Erythroblast (primary cell): Measurements from ENCODE around the gene IQCK.
A peak's percentile ranks its signal among the peaks of the same experiment; 100 is the strongest.

Source experiments
- DNase-seq, 2 experiments: peaks; one replicate each; lab custom pipeline; 2025; lab: John Stamatoyannopoulos, UW
- GATA1 ChIP-seq: IDR thresholded peaks from 2 replicates; pipeline ENCODE4 v1.6.1; 2011; ENCODE audit warnings: low read depth, mild to moderate bottlenecking, control low read depth, low read length, moderate library complexity
- POLR2A ChIP-seq: IDR thresholded peaks from 2 replicates; pipeline ENCODE4 v1.6.1; 2011; ENCODE audit warnings: mild to moderate bottlenecking, low read length

IQCK gene

DNA sequence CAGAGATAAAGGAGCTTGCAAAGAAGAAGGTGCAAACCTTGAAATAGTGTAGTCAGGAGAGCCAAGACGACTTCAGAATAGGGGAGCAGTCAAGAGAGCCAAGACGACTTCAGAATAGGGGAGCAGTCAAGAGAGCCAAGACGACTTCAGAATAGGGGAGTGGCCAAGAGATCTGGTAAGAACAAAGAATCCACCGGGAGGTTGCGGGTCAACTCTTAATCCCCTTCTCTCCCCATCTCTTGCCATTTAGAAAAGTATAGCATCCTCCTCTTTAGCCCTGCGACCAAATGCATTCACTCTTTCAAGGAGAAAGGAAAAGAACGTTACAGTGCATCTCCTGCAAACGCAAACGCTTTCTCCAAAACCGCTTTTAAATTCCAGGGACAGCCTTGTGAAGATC is 757 bp upstream of the IQCK start:
- DNase-seq = peak; percentile 29 to 34
- TF ChIP-seq GATA1 = no peak
- TF ChIP-seq POLR2A = no peak

DNA sequence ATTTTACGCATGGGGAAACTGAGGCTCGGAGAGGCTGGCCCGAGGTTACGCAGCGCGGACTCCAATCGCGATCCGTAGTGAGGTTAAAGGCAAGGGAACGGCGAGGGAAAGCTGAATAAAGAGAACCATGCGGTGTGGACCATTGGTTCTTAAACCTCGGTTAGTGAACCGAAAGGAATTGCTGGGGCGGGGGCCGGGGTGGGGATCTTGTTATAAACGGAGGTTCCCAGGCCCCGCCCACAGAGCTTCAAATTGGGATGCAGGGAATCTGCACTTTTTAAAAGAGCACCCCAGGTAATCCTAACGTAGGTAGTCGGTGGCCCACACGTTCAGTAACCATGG is 524 bp downstream of the IQCK start:
- peak in 1 of 2 experiments; percentile 34 for DNase-seq
- no peak for TF ChIP-seq GATA1
- no peak for TF ChIP-seq POLR2A

DNA sequence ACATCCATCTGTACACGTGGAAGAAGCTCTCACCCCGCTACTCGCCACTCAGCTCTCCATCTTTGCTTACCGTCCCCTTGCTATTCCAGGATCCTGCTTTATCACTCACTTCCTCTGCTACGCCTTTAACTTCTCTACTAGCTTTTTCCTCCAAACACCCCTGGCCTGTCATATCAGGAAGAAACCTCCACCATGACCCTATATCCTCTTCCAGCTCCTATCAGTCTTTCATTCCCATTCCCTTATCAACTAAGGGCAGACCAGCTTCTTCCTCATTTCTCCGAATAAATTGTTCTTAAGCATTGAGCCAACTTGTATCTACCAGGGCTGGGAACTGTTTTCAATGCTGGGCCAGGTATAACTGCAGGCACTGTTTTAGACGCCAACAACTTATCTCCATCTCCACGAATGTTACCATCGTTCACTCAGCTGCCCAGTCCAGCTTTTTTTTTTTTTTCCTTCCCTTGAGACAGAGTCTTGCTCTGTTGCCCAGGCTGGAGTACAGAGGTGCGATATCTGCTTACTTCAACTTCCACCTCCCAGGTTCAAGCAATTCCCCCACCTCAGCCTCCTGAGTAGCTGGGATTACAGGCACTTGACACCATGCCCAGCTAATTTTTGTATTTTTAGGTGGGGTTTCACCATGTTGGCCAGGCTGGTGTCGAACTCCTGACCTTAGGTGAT is 4.3 kb downstream of the IQCK start:
- peak in 1 of 2 experiments; percentile 11 for DNase-seq
- TF ChIP-seq GATA1 (no peak), POLR2A (no peak)

DNA sequence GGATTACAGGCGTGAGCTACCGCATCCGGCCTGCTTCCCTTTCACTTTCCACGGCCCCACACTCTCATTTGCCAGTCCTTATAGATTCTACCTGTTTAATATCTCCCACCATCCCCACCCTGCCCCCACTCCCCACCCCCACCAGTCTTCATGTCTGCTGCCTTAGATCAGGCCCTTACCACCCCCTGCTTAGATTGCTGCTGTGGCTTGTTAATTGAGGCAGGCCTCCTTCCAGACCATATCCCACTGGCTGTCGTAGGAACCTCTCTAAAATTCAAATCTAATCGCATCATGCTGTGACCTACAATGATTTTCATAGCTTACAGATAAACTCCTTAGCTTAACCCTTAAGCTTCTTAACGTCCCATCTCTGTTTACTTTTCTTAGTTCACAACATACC is 4.9 kb downstream of the IQCK start:
- no peak for DNase-seq
- TF ChIP-seq POLR2A (no peak), GATA1 (no peak)

GRCh38 chr16:19728636-19728965 is 10.5 kb downstream of the IQCK start:
- no peak for TF ChIP-seq GATA1
- TF ChIP-seq POLR2A = no peak
- DNase-seq = no peak

DNA sequence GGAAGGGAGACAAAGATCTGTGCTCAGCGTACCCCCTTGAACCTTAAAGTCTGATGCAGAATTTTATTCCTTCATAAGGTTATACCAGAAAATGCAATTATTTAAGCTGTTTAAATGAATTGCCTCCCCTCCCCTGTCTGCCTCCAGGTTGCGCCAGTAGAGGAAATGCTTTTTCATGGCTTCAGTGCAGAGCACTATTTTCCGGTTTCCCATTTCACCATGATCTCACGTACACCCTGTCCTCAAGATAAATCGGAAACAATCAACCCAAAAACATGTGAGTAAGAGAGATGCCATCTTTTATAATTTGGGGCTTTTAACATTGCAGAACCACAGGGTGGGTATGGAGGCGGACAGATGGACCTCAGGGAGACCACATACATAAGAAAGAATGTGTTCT is 15.5 kb downstream of the IQCK start:
- DNase-seq = no peak
- no peak for TF ChIP-seq GATA1
- TF ChIP-seq POLR2A = no peak

DNA sequence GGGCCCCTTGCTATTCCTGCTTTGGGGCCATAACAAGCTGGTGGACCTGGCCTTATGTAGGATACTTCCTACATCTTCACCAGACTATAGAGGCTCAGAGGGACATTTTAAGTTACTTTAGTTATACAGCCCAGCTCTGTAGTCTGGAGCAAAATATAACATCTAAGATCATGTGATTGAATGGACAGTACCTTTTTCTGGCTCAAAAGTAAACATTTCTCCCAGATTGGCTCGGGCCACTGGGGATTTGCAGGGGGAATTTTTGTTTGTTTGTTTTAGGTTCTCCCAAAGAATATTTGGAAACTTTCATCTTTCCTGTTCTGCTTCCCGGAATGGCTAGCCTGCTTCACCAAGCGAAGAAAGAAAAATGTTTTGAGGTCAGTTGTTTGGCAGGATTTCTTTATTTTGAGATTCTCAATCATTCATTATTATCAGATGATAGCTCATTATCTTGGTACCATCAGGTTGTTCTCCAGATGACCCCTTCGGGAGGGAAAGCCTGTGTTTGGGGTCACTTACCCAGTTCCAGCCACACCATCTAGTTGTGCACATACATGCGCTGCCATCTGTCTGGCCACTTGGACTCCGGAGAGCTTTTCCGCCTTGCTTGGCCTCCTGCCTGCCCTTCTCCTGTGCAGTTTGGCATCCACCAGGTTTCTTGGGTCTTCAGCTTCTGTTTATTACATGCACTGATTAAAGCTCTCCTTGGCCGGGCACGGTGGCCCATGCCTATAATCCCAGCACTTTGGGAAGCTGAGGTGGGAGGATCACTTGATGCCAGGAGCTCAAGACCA is 17.2 kb downstream of the IQCK start:
- no peak for DNase-seq
- no peak for TF ChIP-seq POLR2A
- no peak for TF ChIP-seq GATA1

- TF ChIP-seq POLR2A (no peak), GATA1 (no peak)
- no peak for DNase-seq
Measured at GRCh38 chr16:19737306-19738038, 19.4 kb downstream of the IQCK start.

DNA sequence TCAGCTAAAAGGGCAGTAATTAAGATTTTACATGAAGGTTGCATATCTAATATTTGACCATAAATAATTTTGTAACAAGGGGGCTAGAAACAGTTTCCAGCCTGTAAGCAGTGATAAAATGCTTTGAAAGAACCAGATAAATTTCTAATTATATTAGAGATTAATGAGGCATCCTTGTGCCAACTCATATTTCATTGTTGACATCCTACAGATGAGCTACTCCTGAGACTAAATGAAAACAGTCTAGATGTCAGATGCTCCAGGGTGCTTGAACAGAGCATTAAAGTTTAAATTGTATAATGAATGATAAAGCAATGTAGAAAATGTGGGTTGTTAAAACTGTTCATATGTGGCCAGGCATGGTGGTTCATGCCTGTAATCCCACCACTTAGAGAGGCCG is 23.3 kb downstream of the IQCK start:
- no peak for TF ChIP-seq GATA1
- TF ChIP-seq POLR2A = no peak
- DNase-seq = no peak

- no peak for TF ChIP-seq POLR2A
- TF ChIP-seq GATA1 = no peak
- DNase-seq = no peak
Measured at GRCh38 chr16:19743816-19744159, 25.7 kb downstream of the IQCK start.

DNA sequence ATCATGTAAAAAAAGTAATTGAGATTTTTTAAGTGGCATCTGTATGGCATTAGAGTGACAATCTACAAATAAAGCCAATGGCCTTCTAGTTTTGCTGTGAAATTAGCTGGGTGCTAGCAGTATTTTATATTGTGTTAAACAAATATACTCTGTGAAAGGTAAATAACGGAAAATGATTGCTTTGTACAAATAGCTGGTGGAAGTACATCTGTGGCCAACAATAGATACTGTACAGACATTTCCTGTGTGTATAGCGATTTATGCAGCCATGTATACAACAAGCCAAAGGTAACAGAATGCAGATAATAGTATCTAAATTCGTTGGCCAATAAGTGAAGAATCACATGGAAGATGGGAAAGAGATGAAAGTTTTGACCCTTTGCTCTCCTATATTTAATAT is 26.6 kb downstream of the IQCK start:
- no peak for DNase-seq
- TF ChIP-seq GATA1 (no peak), POLR2A (no peak)

- TF ChIP-seq POLR2A = no peak
- no peak for TF ChIP-seq GATA1
- DNase-seq = no peak
Measured at GRCh38 chr16:19745286-19746010, 27.4 kb downstream of the IQCK start.

GRCh38 chr16:19746561-19746960 is 28.5 kb downstream of the IQCK start:
- TF ChIP-seq POLR2A (no peak), GATA1 (no peak)
- no peak for DNase-seq

DNA sequence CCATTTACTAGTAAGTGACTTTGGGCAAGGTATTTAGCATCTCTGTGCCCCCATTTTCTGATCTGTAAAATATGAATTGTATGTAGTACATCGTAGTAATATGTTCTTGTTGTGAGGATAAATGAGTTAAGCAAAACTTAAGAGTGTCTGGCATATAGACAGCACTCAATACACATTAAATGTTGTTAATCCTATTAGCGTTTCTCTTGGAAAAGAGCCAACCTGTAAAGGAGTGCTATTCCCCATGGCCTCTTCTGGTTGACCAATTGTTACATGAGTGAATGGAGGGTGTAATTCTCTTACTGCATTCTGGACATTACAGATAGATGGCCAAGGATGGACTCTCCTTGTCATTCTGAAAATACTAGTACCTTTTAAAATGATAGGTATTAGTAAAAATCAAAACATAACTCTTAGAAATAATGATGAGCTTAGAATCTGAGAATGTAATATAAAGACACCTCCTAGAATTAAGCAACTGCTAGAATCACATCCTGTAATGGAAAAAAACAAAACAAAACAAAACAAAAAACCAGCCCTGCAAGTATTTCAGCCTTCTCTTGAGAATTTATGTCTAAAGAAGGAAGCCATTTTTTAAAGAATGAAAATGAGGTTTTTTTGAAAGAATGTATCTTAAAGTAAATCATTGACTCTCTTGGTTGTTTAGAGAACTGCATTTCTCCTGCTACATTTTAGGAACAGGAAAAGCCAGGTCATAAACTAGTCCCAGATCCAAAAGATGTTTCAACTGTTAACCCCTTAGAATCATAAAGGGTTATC is 30.5 kb downstream of the IQCK start:
- DNase-seq = no peak
- no peak for TF ChIP-seq POLR2A
